Stimulated activated CD4-positive, alpha-beta T cell treated with anti-CD3 and anti-CD28 coated beads, TNF-alpha, amount 100 ng/mL, for 4 hours (primary cell): Measurements from ENCODE around the gene RPS27A.
"Not testable (repeated sequence)": the region's sequence is repeated elsewhere in the genome, so short reads cannot be mapped to it uniquely, and the experiment has no call there.

Source experiments
- DNase-seq, 3 experiments: peaks; one replicate each; pipeline ENCODE4 v3.0.0-alpha.2; 2020; ENCODE audit warnings: low read depth in 3 of 3

Gene RPS27A

DNA sequence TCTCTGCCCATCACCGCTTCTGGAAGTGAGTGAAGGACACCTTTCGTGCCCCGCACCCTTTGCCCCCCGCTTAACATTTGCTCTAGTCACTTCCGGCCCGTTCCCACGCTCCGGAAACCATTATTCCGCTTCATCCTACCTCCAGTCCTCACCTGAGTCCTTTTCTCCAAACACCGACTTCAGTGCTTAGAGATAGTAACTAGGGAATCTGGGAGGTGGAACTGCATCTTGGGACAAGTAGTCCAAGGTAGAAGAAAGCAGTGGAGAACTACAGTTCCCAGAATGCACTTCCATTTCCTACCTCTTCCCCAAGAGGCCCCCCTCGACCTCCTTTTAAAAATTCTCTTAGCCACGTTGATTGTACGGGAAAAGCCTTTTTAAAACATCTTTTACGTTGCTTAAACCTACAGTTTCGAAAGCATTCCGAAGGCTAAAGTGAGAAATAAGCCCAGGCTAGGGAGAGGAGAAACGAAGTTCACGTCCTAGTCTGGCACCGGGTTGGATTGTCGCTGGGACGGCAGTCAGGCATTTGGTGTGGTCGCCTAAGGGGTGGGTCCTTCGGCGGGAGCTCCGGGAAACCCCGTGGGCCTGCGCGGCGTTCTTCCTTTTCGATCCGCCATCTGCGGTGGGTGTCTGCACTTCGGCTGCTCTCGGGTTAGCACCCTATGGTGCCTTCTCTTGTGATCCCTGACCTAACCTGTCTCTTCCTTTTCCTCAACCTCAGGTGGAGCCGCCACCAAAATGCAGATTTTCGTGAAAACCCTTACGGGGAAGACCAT is at the start of gene RPS27A, which contains the start of gene CLHC1:
TSS of gene RPS27A (plus strand) at position 605 of the 779 bp plus-strand sequence. CDS start at position 742, 137 bp downstream.
TSS of gene CLHC1 (minus strand) at position 210 of the 779 bp plus-strand sequence. CDS start 9,882 bp downstream, outside the sequence.
- DNase-seq, result peak; percentile 89 to 95 (median 89)

DNA sequence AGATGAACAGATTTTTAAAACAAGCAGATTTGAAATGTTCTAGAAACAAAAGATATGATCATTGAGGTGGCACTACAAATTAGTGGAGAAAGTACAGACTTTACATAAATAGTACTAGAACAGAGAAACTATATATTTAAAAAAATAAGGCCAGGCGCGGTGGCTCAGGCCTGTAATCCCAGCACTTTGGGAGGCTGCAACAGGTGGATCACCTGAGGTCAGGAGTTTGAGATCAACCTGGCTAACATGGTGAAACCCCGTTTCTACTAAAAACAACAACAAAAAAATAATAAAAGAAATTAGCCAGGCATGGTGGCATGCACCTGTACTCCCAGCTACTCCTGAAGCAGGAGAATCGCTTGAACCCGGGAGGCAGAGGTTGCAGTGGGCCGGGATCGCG is 45.7 kb upstream of the RPS27A start:
- DNase-seq, result not testable (repeated sequence)

DNA sequence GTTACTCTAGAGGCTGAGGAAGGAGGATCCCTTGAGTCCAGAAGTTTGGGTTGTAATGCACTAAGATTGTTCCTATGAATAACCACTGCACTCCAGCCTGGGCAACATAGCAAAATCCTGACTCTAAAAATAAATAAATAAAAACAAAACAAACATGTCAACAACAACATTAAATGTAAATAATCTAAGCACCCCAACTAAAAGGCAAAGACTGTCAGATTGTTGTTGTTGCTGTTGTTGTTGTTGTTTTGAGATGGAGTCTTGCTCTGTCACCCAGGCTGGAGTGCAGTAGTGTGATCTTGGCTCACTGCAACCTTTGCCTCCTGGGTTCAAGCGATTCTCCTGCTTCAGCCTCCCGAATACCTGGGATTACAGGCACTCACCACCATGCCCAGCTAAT is 40.6 kb upstream of the RPS27A start:
- not testable (repeated sequence) for DNase-seq

DNA sequence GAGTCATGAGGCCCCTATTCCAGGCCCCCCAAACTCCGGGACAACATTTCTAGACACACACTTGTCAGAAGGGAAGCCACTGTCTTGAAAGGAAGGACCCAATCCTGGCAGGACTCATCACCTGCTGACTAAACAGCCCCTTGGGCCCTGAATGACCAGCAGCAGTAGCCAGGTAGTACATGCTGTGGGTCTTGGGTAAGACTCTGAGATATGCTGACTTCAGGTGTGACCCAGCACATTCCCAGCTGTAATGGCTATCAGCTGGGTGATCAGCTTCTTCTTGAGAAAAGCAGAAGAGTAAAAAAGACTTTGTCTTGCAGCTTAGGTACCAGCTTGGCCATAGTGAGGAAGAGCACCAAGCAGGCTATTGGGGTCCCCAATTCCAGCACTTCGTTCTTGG is 36.0 kb upstream of the RPS27A start:
- no peak for DNase-seq

DNA sequence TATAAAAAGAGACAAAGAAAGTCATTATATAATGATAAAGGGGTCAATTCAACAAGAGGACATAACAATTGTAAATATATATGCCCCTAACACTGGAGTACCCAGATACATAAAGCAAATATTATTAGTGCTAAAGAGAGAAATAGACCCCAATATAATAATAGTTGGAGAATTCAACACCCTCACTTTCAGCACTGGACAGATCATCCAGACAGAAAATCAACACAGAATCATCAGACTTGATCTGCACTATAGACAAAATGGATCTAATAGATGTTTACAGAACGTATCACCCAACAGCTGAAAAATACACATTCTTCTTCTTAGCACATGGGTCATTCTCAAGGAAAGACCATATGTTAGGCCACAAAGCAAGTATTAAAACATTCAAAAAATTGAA is 32.1 kb upstream of the RPS27A start:
- no peak for DNase-seq

DNA sequence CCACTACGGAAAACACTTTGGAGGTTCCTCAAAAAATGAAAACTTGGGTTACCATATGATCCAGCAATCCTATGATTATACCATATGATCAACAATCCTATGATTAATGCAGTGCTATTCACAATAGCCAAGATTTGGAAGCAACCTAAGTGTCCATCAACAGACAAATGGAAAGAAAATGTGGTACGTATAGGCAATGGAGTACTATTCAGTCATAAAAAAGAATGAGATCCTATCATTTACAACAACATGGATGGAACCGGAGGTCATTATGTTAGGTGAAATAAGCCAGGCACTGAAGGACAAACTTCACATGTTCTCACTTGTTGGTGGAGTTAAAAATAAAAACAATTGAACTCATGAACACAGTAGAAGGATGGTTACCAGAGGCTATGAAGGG is 28.0 kb upstream of the RPS27A start:
- DNase-seq, result no peak

DNA sequence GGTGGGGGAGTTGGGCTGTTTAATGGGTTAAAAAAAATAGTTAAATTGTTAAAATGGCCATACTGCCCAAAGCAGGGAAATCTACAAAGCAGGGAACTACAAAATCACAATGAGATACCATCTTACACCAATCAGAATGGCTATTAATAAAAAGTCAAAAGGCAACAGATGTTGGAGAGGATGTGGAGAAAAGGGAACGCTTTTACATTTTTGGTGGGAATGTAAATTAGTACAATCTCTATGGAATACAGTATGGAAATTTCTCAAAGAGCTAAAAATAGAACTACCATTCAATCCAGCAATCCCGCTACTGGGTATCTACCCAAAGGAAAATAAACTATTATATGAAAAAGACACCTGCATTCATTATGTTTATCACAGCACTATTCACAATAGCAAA is 27.5 kb upstream of the RPS27A start:
- DNase-seq, result no peak

DNA sequence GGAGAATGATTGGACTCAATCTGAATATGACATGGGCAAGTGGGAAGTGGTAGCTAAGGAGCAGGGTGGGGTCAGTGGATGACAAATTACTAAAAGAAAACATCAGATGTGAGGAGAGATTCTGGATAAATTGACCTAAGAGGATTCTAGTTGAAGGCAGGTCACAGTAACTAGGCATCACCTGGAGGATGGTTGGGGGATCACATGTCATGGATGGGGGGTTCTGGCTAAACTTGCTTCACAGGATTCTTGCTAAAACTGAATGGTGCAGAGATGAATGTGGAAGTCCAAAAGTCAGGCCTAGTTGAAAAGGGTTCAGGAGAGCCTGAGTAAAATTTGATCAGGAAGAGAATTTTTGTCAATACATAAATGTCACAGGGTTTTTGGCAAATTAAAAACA is 18.7 kb upstream of the RPS27A start:
- no peak for DNase-seq

DNA sequence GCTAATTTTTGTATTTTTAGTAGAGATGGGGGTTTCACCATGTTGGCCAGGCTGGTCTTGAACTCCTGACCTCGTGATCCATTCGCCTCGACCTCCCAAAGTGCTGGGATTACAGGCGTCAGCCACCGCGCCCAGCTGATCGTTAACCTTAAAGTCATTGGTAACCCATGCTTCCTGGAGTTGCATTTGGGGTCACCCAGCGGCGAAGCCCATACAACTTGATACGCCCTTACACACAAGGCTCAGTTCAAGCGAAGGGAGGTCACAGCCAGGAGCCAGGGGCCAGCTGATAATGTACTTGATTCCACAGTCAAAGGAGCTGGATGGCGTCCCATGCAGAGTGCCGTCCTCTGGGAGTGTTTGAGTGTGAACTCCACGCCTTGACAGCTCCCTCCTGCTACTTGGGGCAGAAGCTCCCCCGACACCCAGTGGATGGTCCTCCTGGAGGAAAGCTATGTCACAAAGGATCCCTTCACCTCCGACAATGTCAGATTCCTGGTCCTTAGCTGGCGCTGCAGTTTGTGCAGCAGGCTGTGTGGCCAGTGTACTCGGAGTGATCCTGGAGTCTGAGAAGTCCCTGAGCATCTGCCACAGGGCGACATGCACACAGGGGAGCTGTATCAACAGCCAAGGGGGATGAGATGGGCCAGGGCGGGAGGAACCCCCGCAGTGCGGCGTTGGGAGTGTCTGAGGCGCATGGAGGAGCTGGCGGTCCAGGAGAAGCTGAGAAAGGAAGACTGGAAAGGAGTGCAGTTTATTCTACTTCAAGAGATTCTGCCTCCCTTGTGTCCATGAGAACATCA is 8.3 kb upstream of the RPS27A start:
- DNase-seq, result no peak

DNA sequence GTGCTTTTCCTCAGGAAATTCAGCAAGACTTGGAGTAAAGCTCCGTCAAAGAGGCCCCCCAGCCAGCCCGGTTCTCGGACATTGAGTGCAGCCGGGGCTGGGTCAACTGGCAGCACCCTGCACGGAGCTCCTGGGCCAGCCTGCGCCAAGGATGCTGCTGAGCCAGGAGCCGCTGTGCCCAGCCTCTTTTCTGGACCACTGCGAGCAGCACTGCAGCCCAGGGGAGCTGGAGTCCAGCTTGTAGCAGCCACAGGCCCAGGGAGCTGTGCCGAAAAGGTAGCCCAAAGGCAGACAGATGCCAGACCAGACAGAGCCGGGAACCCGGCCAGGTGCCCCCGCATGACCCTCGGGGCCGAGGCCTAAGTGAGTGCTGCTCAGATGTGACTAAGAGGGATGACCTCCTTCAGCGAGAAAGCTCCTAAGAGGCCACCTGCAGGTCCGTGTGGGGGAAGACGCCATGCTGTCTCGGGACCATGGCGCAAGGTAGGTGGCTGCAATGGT is 7.7 kb upstream of the RPS27A start:
- DNase-seq, result no peak

DNA sequence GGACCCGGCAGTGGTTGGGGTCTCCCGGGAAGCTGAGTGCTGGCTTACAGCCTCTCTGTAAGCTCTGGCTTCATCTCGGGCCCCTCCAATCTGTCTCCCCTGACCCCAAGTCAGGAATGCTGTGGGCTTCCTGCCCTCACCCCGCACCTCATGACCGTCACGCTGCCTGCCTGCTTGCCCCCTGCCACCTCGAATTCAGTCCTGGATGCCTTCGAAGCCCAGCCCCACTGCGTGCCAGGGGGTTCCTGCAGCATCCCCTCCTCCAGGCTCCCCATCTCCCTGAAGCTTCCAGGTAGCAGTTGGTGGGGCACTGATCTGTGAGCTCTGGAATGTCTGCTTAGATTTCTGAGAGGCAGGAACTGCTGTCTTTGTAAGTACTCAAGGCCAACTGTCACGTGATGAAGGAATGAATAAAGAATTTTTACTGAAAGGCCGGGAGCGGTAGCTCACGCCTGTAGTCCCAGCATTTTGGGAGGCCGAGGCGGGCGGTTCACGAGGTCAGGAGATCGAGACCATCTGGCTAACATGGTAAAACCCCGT is 6.9 kb upstream of the RPS27A start:
- no peak for DNase-seq

DNA sequence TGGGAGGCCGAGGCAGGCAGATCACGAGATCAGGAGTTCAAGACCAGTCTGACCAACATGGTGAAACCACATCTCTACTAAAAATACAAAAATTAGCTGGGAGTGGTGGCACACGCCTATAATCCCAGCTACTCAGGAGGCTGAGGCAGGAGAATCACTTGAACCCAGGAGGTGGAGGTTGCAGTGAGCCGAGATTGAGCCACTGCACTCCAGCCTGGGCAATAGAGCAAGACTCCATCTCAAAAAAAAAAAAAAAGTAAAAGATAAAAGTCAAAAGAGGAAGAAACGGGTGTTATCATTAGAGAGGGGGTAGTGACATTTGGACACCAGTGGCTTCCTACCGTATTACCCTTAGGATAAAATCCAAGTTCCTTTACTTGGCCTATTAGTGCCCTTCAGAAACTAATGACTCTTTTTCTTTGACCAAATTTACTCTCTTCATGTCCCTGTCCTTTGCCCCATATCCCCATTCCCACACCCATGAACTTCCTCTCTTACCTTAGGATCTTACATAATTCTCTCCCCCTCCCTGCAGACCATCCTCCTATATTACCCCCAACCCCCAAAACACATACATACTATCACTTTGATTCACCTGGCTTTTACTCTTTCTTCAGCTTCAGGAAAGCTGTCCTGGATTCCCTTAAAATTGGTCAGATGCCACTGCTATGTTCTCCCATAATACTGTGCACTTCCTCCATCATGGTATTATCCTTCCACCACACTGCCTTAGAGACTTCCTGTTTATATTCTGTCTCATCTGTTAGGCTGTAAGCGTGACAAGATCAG is 4.9 kb upstream of the RPS27A start:
- not testable (repeated sequence) for DNase-seq

DNA sequence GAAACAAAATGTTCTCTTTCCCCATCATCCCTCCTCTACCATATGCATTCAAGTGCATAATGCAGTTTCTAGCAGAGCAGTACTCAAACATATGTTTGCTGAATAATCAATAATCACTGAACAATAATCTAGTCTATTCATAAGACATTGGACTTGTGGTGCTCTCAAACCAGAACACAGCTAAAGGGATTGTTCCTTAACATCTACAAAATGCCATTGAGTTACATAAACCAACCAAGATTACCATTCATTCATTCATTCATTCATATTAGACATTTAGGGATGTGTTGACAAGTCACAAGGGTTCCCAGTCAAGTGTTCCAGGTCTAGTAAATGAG is 4.3 kb upstream of the RPS27A start:
- DNase-seq, result no peak

DNA sequence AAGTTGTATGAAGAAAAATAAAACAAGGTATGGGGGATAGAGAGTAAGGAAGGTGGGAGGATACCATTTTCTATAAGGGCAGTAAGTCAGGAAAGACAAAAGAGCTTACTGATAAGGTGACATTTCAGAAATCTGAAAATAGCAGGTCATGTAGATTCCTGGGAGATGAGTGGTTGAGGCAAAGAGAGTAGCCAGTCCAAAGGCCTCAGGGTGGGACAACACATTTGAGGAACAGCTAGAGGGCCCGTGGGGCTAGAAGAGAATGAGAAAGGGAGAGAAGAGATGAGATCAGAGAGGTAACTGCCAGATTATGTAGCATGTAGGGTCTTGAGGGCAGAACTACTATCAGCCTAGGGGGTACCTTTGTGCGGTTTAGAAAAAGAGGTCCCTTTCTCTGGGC is 3.3 kb upstream of the RPS27A start:
- DNase-seq, result no peak

DNA sequence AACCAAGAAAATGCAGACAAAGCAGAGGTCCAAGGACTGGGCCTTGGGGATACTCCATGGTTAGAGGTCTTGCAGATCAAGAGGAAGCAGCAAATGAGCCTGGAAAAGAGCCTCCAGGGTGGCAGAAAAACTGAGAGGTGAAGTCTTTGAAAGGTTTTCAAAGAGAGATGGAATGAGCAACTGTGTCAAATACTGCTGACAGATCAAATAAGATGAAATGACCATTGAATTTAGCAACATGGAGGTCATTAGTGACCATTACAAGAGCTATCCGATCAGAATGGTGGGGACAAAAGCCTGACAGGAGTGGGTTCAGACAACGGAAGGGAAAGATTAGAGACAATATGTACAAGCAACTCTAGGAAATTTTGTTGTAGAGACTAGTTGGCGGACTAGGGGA is 1.9 kb upstream of the RPS27A start:
- no peak for DNase-seq

DNA sequence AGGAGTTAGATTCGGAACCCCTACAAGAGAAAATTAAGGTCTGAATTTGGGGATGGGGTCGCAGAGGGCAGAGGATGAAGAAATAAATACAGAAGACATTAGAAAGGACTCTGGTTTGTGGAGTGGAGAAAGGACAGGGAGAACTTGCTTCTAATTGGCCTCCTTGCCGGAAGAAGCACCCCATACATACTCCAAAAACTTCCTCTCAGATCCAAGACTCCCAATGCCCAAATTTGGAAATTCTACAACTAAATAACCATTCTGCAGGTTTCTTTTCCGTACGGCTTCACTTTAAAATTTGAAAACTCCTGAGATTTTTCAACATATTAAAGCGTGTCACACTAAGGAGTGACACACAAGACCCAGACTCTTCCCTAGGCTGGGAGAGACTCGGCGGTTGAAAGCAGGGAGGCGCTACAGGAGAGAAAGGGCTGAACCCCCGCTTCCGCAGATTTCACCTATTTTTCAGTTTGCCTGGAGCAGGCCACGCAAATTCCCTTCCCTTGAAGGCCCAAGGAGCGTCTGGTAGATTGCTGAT is 873 bp upstream of the RPS27A start:
- no peak for DNase-seq

DNA sequence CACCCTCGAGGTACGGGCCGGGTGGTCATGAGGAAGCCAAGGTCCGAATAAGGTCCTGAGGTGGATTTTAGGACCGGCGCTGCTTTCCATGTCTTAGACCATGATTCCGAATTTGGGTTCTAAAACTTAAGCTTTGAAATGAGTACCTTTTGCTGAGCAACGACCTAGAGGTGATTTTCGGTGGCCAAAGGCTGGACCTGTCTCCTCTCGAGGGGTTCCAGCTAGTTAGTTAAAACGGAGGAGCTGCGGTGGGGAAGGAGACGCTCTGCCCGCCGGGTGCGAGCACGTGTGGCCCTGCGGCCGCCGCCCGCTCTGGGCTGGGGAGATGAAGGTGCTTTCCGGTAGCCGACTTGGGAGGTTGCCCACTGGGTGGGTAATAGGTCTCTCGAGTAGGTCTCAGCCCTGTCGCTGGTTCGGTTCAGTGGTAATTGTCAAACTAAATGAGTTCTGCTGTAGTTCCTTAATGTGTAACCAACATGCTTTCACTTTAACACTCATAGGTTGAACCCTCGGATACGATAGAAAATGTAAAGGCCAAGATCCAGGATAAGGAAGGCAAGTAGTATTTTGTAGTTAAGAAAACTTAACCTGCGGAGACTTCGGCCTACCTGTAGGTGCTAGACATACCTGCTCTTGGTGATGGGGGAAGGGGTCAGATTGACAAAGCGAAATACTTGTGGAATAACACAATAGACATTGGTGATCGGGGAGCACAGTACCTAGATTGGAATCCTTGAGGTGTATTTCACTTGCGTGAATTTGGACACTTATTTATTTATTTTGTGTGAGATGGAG is 572 bp downstream of the RPS27A start:
- peak; percentile 14 to 37 (median 31) for DNase-seq

DNA sequence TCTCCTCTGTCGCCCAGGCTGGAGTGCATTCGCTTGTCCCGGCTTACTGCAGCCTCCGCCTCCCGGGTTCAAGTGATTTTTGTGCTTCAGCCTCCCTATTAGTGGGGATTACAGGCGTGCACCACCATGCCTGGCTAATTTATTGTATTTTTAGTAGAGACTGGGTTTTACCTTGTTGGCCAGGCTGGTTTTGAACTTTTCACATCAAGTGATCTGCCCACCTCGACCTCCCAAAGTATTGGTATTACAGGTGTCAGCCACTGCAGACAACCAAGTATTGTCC is 1.1 kb downstream of the RPS27A start:
- no peak for DNase-seq

DNA sequence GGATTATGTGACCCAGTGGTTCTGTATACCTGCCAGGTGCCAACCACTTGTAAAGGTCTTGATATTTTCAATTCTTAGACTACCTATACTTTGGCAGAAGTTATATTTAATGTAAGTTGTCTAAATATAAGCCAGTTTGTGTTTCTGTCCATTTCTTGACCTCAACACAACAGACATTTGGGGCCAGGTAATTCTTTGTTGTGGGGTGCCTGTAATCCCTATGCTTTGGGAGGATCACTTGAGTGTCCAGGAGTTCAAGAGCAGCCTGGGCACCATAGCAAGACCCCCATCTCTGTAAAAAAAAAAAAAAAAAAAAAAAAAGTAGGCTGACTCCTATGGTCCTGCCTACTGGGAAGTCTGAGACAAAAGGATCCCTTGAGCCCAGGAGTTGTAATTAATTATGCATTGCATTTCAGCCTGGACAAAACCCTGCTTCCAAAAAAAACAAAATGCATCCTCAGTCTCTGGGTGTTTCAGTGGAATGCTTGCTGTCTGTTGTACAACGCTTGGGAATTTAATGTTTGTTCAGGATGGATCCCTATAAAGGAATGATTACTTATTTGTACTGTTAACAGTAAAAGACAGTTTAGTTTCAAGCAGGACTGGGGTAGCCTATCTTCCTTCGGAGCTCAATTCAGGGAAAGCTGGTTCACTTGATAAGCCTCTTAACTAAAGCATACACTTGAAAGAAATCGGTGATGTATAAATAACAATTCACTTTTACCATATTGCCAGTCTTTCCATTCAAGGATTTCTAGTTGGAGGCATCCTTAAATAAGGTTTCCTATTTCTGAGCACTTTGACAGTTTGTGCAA is 3.4 kb downstream of the RPS27A start:
- DNase-seq, result no peak

DNA sequence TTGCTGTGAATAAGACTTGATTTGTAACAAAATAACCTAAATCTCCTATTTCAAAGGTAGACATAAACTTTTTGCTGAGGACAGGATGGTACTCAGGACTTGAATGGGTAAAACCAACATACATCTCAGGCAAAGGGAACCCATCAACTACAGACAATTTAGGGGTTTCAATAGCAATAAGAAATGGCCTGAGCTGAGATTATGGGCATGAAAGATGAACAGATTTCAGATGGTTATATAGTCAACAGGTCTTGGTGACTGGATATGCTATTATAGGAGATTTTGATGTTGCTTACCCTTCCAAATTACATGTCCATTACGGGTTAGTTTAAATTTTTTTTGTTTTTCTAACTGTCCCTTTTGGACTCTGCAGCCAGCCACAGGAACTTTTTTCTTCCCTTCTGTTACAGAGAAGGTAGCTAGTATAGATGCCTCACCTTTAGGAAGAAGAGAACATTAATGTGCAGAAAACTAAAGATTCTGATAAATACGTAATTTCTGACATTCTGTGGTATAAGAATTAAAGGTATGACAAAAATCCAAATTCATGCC is 4.6 kb downstream of the RPS27A start:
- no peak for DNase-seq
